CD4-positive, CD25-positive, alpha-beta regulatory T cell (primary cell): ENCODE results near the gene ARHGAP8. TPM values are rescaled to one million over a fixed set of nuclear protein-coding genes. Genes with fewer than 3 reads are reported as not detected.
A peak's percentile ranks its signal among the peaks of the same experiment; 100 is the strongest.

Experiments
- ATAC-seq, 2 donors: fragments of 150-1000 bp; cut with Tn5 transposase; one replicate each; pipeline ENCODE4 v1.10.0; 2021; ENCODE audit warnings: low read depth in 2 of 2, moderate number of reproducible peaks in 2 of 2, moderate library complexity in 1 of 2
- DNase-seq, 3 donors: peaks; one replicate each; pipeline versions ENCODE4 v3.0.0 to v3.0.0-alpha.2; 2012 to 2022; ENCODE audit warnings: mixed read lengths in 1 of 3
- H3K27ac ChIP-seq: one replicate; pipeline ENCODE4 v1.7.0; 2013; ENCODE audit warnings: mild to moderate bottlenecking, low read length; ENCODE audit not compliant: insufficient read depth, poor library complexity, severe bottlenecking
- H3K27me3 ChIP-seq: one replicate; pipeline ENCODE4 v1.7.0; 2013; ENCODE audit warnings: low read length; ENCODE audit not compliant: control insufficient read depth, insufficient read depth
- H3K36me3 ChIP-seq: one replicate; pipeline ENCODE4 v1.7.0; 2013; ENCODE audit warnings: mild to moderate bottlenecking, low read length, moderate library complexity; ENCODE audit not compliant: control insufficient read depth, insufficient read depth
- H3K4me1 ChIP-seq: 2 replicates; pipeline ENCODE4 v1.7.0; 2013; ENCODE audit warnings: mild to moderate bottlenecking, low read length; ENCODE audit not compliant: insufficient read depth, control insufficient read depth, poor library complexity, severe bottlenecking
- H3K4me3 ChIP-seq: one replicate; pipeline ENCODE4 v1.7.0; 2013; ENCODE audit warnings: low read depth, mild to moderate bottlenecking, low read length, moderate library complexity
- H3K9me3 ChIP-seq, 2 experiments: 1 replicate in 1 of 2; 2 replicates in 1 of 2; pipeline ENCODE4 v1.7.0; 2013; ENCODE audit warnings: low read length in 2 of 2, mild to moderate bottlenecking in 1 of 2, moderate library complexity in 1 of 2; ENCODE audit not compliant: control insufficient read depth in 2 of 2
- H3K27ac Mint-ChIP-seq, 3 donors: one replicate each; pipeline ENCODE4 v1.8.0; 2020 to 2022; ENCODE audit warnings: mild to moderate bottlenecking in 3 of 3, mixed read lengths in 3 of 3, moderate library complexity in 2 of 3
- H3K27me3 Mint-ChIP-seq: one replicate; pipeline ENCODE4 v1.8.0; 2022; ENCODE audit warnings: mild to moderate bottlenecking, mixed read lengths
- H3K36me3 Mint-ChIP-seq: one replicate; pipeline ENCODE4 v1.8.0; 2020; ENCODE audit warnings: mixed read lengths
- H3K4me1 Mint-ChIP-seq, 4 donors: one replicate each; pipeline ENCODE4 v1.8.0; 2020 to 2022; ENCODE audit warnings: mixed read lengths in 4 of 4, mild to moderate bottlenecking in 1 of 4
- H3K4me3 Mint-ChIP-seq, 4 donors: one replicate each; pipeline ENCODE4 v1.8.0; 2020 to 2022; ENCODE audit warnings: mild to moderate bottlenecking in 4 of 4, mixed read lengths in 4 of 4, moderate library complexity in 3 of 4
- H3K9me3 Mint-ChIP-seq, 7 donors: one replicate each; pipeline ENCODE4 v1.8.0; 2020 to 2022; ENCODE audit warnings: mixed read lengths in 7 of 7, mild to moderate bottlenecking in 3 of 7, moderate library complexity in 2 of 7
- polyA plus RNA-seq, 4 donors: library from polyadenylated mRNA; unstranded; fragments of 300-500 nt; fragmentation: Illumina TruSeq; gene quantifications; one replicate each; pipeline ENCODE4 v1.2.3, GENCODE V29; 2021
- total RNA-seq: library from RNA; stranded (reverse); gene quantifications from one replicate; pipeline ENCODE4 v1.2.3, GENCODE V29; 2022

ARHGAP8 gene
- total and polyA plus RNA-seq, 5 donors from 2014 or later: 0.18 to 2.6 (median 0.51) TPM; not detected in 1

DNA sequence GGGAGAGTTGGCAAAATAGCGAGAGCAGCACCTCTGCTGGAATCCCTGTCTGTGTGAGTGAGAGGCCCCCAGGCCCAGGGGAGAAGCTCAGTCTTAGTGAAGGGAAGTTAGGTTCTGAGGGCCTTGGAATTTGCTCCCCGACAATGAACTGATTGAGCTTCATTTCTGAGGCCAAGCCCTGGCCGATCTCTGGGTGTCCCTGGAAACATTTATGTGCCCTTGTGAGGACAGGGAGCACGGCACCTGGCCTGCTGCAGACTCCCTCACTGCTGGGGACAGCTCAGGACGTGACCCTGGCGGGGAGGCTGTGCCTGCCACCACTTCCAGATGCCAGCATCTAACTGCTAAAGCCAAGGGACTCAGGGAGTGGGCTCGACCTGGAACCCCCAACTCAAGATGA, 52.0 kb downstream of the ARHGAP8 start:
- Histone ChIP-seq H3K27ac (no peak overlapping the region), H3K27me3 (no peaks in the 10 kb centered on the region), H3K4me1 (no peaks in the 10 kb centered on the region), H3K4me3 (no peak overlapping the region), H3K36me3 (no peaks in the 10 kb centered on the region), H3K9me3 (no peaks in the 10 kb centered on the region)
- Mint-ChIP-seq H3K27ac (no peak overlapping the region), H3K9me3 (no peaks in the 10 kb centered on the region), H3K4me3 (peak overlapping the region in 1 of 4 donors; percentile 69), H3K27me3 (no peaks in the 10 kb centered on the region), H3K4me1 (peaks cover 0 to 3% (median 1%) of the 10 kb centered on the region in 4 donors), H3K36me3 (no peaks in the 10 kb centered on the region)
- no peak for ATAC-seq
- no peak for DNase-seq

DNA sequence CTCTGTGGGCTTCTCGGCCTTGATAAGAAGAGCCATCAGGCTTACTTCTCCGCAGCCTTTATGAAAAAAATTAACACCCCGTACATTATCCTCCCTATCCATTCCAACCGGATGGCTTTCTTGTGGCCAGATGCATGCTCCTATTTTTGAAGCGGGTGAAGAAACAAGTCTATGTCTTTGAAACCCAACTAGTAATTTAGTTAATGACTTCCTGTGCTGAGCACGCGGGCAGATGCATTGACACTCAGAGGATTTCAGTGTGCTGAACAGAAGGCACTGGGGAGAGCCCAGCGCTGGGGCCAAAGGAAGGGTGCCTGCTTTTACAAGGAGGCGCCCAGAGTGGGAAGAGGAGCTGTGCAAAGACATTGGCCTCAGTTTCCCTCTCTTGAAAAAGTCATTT, 53.3 kb downstream of the ARHGAP8 start:
- Histone ChIP-seq H3K9me3 (no peaks in the 10 kb centered on the region), H3K27ac (no peak overlapping the region), H3K36me3 (no peaks in the 10 kb centered on the region), H3K4me3 (no peak overlapping the region), H3K4me1 (no peaks in the 10 kb centered on the region), H3K27me3 (no peaks in the 10 kb centered on the region)
- no peak for ATAC-seq
- Mint-ChIP-seq H3K36me3 (no peaks in the 10 kb centered on the region), H3K9me3 (no peaks in the 10 kb centered on the region), H3K4me1 (peaks cover 0 to 3% (median 1%) of the 10 kb centered on the region in 4 donors), H3K27ac (no peak overlapping the region), H3K4me3 (no peak overlapping the region), H3K27me3 (peaks cover 3% of the 10 kb centered on the region)
- DNase-seq: no peak

GRCh38 chr22:44807232-44807631, 54.9 kb downstream of the ARHGAP8 start:
- H3K27me3 Mint-ChIP-seq: peaks cover 8% of the 10 kb centered on the region
- H3K27ac Mint-ChIP-seq: peak overlapping the region in 1 of 3 donors; percentile 58

DNA sequence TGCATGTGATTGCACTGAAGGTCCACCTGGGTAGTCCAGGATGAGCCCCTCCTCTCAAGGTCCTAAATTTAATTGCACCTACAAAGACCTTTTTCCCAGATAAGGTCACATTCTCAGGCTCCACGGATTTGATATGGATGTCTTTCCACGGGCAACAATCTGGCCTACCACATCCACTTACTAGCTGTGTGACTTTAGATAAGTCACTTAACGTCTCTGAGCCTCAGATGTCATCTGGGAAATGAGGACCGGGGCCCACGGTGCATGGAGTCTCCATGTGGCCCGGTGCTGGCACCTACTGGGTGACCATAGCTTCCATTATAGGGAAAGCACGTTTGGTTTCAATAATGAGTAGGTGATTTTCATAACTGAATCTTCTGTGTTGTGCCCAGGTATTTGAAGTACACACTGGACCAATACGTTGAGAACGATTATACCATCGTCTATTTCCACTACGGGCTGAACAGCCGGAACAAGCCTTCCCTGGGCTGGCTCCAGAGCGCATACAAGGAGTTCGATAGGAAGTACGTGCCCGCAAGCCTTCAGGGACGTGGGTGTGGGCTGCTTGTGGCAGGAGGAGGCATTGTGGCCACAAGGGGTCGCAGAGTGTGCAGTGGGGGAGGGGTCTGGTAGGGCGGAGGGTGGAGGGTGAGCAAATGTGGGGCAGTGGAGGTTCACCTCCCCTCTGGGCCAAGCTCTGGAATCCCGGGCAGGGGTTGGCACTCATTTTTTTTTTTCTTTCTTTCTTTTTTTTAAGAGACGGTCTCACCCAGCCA, 55.7 kb downstream of the ARHGAP8 start:
- no peak for DNase-seq
- peaks cover 8% of the 10 kb centered on the region for H3K27me3 Mint-ChIP-seq
- no peaks in the 10 kb centered on the region for H3K9me3 Mint-ChIP-seq
- H3K4me1 ChIP-seq: no peaks in the 10 kb centered on the region
- no peaks in the 10 kb centered on the region for H3K36me3 ChIP-seq
- H3K4me3 Mint-ChIP-seq: no peak overlapping the region
- no peak overlapping the region for H3K4me3 ChIP-seq
- no peaks in the 10 kb centered on the region for H3K36me3 Mint-ChIP-seq
- H3K27ac Mint-ChIP-seq: peak overlapping the region in 2 of 3 donors; percentile 58 to 64
- ATAC-seq: no peak
- H3K4me1 Mint-ChIP-seq: peaks cover 0 to 3% (median 1%) of the 10 kb centered on the region in 4 donors
- no peaks in the 10 kb centered on the region for H3K27me3 ChIP-seq
- no peaks in the 10 kb centered on the region for H3K9me3 ChIP-seq
- no peak overlapping the region for H3K27ac ChIP-seq

More at GRCh38 chr22:44807232-44807631, 54.9 kb downstream of the ARHGAP8 start:
- H3K4me3 ChIP-seq: no peak overlapping the region
- no peak overlapping the region for H3K27ac ChIP-seq
- Mint-ChIP-seq H3K4me1 (peaks cover 0 to 3% (median 1%) of the 10 kb centered on the region in 4 donors), H3K4me3 (no peak overlapping the region), H3K9me3 (no peaks in the 10 kb centered on the region), H3K36me3 (no peaks in the 10 kb centered on the region)
- no peaks in the 10 kb centered on the region for H3K4me1 ChIP-seq
- H3K36me3 ChIP-seq: no peaks in the 10 kb centered on the region
- no peak for DNase-seq
- H3K9me3 ChIP-seq: no peaks in the 10 kb centered on the region
- ATAC-seq: no peak
- H3K27me3 ChIP-seq: no peaks in the 10 kb centered on the region

GRCh38 chr22:44809456-44809855, 57.1 kb downstream of the ARHGAP8 start:
- Histone ChIP-seq H3K4me1 (no peaks in the 10 kb centered on the region), H3K4me3 (no peak overlapping the region), H3K9me3 (no peaks in the 10 kb centered on the region), H3K36me3 (no peaks in the 10 kb centered on the region), H3K27me3 (no peaks in the 10 kb centered on the region), H3K27ac (no peak overlapping the region)
- no peak for ATAC-seq
- H3K36me3 Mint-ChIP-seq: no peaks in the 10 kb centered on the region
- DNase-seq: no peak
- no peaks in the 10 kb centered on the region for H3K9me3 Mint-ChIP-seq
- H3K4me1 Mint-ChIP-seq: peaks cover 0 to 3% (median 1%) of the 10 kb centered on the region in 4 donors
- no peak overlapping the region for H3K4me3 Mint-ChIP-seq
- peaks cover 8% of the 10 kb centered on the region for H3K27me3 Mint-ChIP-seq
- H3K27ac Mint-ChIP-seq: no peak overlapping the region

GRCh38 chr22:44811141-44811540, 58.8 kb downstream of the ARHGAP8 start:
- Histone ChIP-seq H3K36me3 (no peaks in the 10 kb centered on the region), H3K27me3 (no peaks in the 10 kb centered on the region), H3K9me3 (no peaks in the 10 kb centered on the region), H3K4me3 (no peak overlapping the region), H3K27ac (no peak overlapping the region), H3K4me1 (no peaks in the 10 kb centered on the region)
- Mint-ChIP-seq H3K9me3 (no peaks in the 10 kb centered on the region), H3K4me3 (no peak overlapping the region), H3K27me3 (peaks cover 8% of the 10 kb centered on the region), H3K4me1 (peaks cover 0 to 3% (median 1%) of the 10 kb centered on the region in 4 donors), H3K27ac (no peak overlapping the region), H3K36me3 (no peaks in the 10 kb centered on the region)
- ATAC-seq (no peak), DNase-seq (no peak)

- no peaks in the 10 kb centered on the region for H3K9me3 Mint-ChIP-seq
- no peaks in the 10 kb centered on the region for H3K36me3 Mint-ChIP-seq
- ATAC-seq (no peak), DNase-seq (no peak)
- no peaks in the 10 kb centered on the region for H3K4me1 ChIP-seq
- H3K27me3 ChIP-seq: no peaks in the 10 kb centered on the region
- H3K27me3 Mint-ChIP-seq: peaks cover 8% of the 10 kb centered on the region
- H3K27ac Mint-ChIP-seq: no peak overlapping the region
- H3K4me1 Mint-ChIP-seq: no peaks in the 10 kb centered on the region
- no peak overlapping the region for H3K4me3 Mint-ChIP-seq
- H3K27ac ChIP-seq: no peak overlapping the region
- no peaks in the 10 kb centered on the region for H3K9me3 ChIP-seq
- no peak overlapping the region for H3K4me3 ChIP-seq
- no peaks in the 10 kb centered on the region for H3K36me3 ChIP-seq
Observed at GRCh38 chr22:44813416-44813815, 61.0 kb downstream of the ARHGAP8 start.
